Mammary epithelial cell (primary cell): ENCODE data around the gene SMCO1.

ENCODE experiments used
- EZH2 ChIP-seq: IDR thresholded peaks from 2 replicates; pipeline ENCODE4 v1.6.1; 2012; ENCODE audit warnings: low read length, inconsistent platforms, borderline replicate concordance
- TF ChIP-seq, protein P1 (sequence below), 2 donors: IDR thresholded peaks in 1 of 2; conservative IDR thresholded peaks in 1 of 2; 2 replicates each; pipeline ENCODE4 v1.5.1; 2011 to 2012; ENCODE audit warnings: inconsistent platforms in 2 of 2, low read length in 2 of 2, mild to moderate bottlenecking in 2 of 2, control low read depth in 1 of 2, low read depth in 1 of 2; ENCODE audit not compliant: insufficient read depth in 1 of 2; ENCODE audit errors: extremely low read depth in 1 of 2

- TF ChIP-seq, protein P1, sequence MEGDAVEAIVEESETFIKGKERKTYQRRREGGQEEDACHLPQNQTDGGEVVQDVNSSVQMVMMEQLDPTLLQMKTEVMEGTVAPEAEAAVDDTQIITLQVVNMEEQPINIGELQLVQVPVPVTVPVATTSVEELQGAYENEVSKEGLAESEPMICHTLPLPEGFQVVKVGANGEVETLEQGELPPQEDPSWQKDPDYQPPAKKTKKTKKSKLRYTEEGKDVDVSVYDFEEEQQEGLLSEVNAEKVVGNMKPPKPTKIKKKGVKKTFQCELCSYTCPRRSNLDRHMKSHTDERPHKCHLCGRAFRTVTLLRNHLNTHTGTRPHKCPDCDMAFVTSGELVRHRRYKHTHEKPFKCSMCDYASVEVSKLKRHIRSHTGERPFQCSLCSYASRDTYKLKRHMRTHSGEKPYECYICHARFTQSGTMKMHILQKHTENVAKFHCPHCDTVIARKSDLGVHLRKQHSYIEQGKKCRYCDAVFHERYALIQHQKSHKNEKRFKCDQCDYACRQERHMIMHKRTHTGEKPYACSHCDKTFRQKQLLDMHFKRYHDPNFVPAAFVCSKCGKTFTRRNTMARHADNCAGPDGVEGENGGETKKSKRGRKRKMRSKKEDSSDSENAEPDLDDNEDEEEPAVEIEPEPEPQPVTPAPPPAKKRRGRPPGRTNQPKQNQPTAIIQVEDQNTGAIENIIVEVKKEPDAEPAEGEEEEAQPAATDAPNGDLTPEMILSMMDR (conservative IDR thresholded peaks at IDR 0.05 in 1 of 2, IDR thresholded peaks at IDR 0.05 in 1 of 2; ENCODE audit: extremely low read depth in 1 of 2, insufficient read depth in 1 of 2, low read depth in 1 of 2, low read length in 2 of 2): no peak
- TF ChIP-seq EZH2: no peak
Observed at GRCh38 chr3:196463804-196464203, 51.3 kb downstream of the SMCO1 start.
